ENCODE results near the gene CLCN7. TPM values are rescaled to one million over a fixed set of nuclear protein-coding genes. Genes with fewer than 3 reads are reported as not detected.

Gene CLCN7
- polyA plus RNA-seq, 1 donor from 2014 or later = 40.9 TPM

DNA sequence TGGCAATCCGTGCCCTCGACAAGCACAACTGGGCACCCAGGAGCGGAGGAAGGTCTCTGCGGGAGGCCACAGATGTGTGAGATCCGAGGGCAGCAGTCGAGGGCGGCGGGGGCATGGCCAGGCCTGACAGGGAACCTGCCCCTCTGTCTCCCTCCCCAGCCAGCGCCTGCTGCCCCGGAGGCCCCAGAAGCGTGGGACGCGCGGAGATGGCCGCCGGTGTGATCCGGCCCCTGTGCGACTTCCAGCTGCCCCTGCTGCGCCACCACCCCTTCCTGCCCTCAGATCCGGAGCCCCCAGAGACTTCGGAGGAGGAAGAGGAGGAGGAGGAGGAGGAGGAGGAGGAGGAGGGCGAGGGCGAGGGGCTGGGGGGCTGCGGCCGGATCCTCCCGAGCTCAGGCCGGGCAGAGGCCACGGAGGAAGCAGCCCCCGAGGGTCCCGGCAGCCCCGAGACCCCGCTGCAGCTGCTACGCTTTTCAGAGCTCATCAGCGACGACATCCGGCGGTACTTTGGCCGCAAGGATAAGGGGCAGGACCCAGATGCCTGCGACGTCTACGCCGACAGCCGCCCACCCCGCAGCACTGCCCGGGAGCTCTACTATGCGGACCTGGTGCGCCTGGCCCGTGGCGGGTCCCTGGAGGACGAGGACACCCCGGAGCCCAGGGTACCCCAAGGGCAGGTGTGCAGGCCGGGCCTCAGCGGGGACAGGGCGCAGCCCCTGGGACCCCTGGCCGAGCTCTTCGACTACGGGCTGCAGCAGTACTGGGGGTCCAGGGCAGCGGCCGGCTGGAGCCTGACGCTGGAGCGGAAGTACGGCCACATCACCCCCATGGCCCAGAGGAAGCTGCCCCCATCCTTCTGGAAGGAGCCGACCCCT lies 42.2 kb downstream of the CLCN7 start:
- H3K27me3 ChIP-seq (ENCODE audit: insufficient read depth, low read depth, low read length) = no peaks in the 10 kb centered on the region
- no peaks in the 10 kb centered on the region for H3K9me3 ChIP-seq (ENCODE audit: low read length)
- H3K9ac ChIP-seq (ENCODE audit: low read length) = no peak overlapping the region
- H3F3A ChIP-seq (ENCODE audit: insufficient read depth, low read length, poor library complexity, severe bottlenecking) = no peaks in the 10 kb centered on the region
- no peak overlapping the region for H2AFZ ChIP-seq (ENCODE audit: low read depth, low read length)
- H3K9me2 ChIP-seq (ENCODE audit: insufficient read depth, low read length) = no peaks in the 10 kb centered on the region
- no peaks in the 10 kb centered on the region for H4K20me1 ChIP-seq (ENCODE audit: insufficient read depth)
- no peak overlapping the region for H3K4me2 ChIP-seq (ENCODE audit: low read length)
- no peak overlapping the region for H3K4me3 ChIP-seq (ENCODE audit: low read length)
- H3K27ac ChIP-seq (ENCODE audit: low read length) = no peak overlapping the region
- TF ChIP-seq, protein P1, sequence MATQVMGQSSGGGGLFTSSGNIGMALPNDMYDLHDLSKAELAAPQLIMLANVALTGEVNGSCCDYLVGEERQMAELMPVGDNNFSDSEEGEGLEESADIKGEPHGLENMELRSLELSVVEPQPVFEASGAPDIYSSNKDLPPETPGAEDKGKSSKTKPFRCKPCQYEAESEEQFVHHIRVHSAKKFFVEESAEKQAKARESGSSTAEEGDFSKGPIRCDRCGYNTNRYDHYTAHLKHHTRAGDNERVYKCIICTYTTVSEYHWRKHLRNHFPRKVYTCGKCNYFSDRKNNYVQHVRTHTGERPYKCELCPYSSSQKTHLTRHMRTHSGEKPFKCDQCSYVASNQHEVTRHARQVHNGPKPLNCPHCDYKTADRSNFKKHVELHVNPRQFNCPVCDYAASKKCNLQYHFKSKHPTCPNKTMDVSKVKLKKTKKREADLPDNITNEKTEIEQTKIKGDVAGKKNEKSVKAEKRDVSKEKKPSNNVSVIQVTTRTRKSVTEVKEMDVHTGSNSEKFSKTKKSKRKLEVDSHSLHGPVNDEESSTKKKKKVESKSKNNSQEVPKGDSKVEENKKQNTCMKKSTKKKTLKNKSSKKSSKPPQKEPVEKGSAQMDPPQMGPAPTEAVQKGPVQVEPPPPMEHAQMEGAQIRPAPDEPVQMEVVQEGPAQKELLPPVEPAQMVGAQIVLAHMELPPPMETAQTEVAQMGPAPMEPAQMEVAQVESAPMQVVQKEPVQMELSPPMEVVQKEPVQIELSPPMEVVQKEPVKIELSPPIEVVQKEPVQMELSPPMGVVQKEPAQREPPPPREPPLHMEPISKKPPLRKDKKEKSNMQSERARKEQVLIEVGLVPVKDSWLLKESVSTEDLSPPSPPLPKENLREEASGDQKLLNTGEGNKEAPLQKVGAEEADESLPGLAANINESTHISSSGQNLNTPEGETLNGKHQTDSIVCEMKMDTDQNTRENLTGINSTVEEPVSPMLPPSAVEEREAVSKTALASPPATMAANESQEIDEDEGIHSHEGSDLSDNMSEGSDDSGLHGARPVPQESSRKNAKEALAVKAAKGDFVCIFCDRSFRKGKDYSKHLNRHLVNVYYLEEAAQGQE (IDR thresholded peaks at IDR 0.05; ENCODE audit: borderline replicate concordance) = no peak
- TF ChIP-seq SMC3 (conservative IDR thresholded peaks at IDR 0.05; ENCODE audit: poor library complexity) (no peak), MXI1 (conservative IDR thresholded peaks at IDR 0.05; ENCODE audit: poor library complexity, severe bottlenecking) (no peak), EZH2 (IDR thresholded peaks at IDR 0.05; ENCODE audit: borderline replicate concordance, insufficient read depth, low read length, poor library complexity, severe bottlenecking) (no peak), TAF1 (IDR thresholded peaks at IDR 0.05; ENCODE audit: low read depth) (no peak), POLR2AphosphoS5 (IDR thresholded peaks at IDR 0.05) (no peak), EP300 (conservative IDR thresholded peaks at IDR 0.05; ENCODE audit: poor library complexity, severe bottlenecking) (no peak), RAD21 (conservative IDR thresholded peaks at IDR 0.05) (no peak)
- TF ChIP-seq, protein P2, sequence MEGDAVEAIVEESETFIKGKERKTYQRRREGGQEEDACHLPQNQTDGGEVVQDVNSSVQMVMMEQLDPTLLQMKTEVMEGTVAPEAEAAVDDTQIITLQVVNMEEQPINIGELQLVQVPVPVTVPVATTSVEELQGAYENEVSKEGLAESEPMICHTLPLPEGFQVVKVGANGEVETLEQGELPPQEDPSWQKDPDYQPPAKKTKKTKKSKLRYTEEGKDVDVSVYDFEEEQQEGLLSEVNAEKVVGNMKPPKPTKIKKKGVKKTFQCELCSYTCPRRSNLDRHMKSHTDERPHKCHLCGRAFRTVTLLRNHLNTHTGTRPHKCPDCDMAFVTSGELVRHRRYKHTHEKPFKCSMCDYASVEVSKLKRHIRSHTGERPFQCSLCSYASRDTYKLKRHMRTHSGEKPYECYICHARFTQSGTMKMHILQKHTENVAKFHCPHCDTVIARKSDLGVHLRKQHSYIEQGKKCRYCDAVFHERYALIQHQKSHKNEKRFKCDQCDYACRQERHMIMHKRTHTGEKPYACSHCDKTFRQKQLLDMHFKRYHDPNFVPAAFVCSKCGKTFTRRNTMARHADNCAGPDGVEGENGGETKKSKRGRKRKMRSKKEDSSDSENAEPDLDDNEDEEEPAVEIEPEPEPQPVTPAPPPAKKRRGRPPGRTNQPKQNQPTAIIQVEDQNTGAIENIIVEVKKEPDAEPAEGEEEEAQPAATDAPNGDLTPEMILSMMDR (IDR thresholded peaks at IDR 0.05; ENCODE audit: poor library complexity, severe bottlenecking) = no peak
- H3K36me3 ChIP-seq (ENCODE audit: insufficient read depth, low read length) = no peaks in the 10 kb centered on the region
- H3K79me2 ChIP-seq (replicated peaks; ENCODE audit: insufficient read depth, low read length) = no peaks in the 10 kb centered on the region

DNA sequence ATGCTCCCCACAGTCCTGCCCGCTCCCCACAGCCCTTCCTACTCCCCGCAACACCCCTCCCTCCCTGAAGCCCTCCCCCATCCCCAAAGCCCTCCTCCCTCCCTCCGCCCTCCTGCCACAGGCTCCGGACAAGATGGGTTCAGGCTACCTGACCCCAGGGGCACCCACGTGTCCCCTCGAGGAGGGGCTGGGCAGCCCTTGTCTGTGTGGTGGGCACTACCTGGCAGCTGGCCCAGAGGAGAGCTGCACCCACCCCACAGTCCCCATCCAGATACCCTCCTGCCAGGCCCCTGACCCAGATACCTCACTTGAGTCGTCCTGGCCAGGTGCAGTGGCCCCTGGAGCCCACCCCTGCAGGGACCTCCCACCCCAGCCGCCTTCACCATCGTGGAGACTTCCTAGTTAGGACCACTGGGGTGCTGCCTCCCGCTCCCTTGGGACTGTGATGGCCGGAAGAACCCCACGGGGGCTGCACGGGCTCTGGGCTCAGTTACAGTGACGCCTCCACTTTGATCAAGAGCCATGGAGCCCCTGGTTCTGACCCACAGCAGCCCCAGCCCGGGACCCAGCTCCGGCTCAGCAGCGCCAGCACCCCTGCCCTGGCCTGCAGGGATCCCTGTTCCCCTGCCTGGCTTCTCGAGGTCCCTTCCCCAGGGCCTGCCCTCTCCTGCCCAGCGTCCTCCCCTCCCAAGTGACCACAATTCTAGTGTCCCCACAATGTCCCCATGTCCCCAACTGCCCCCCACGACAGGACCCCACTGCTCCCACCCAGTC lies 43.1 kb downstream of the CLCN7 start:
- Histone ChIP-seq H3K9me3 (ENCODE audit: low read length) (no peaks in the 10 kb centered on the region), H3K9ac (ENCODE audit: low read length) (no peak overlapping the region), H2AFZ (ENCODE audit: low read depth, low read length) (no peak overlapping the region), H3K79me2 (replicated peaks; ENCODE audit: insufficient read depth, low read length) (no peaks in the 10 kb centered on the region), H3K36me3 (ENCODE audit: insufficient read depth, low read length) (no peaks in the 10 kb centered on the region), H3K4me3 (ENCODE audit: low read length) (no peak overlapping the region), H3K4me2 (ENCODE audit: low read length) (no peak overlapping the region), H3K9me2 (ENCODE audit: insufficient read depth, low read length) (no peaks in the 10 kb centered on the region), H4K20me1 (ENCODE audit: insufficient read depth) (no peaks in the 10 kb centered on the region), H3F3A (ENCODE audit: insufficient read depth, low read length, poor library complexity, severe bottlenecking) (no peaks in the 10 kb centered on the region), H3K27ac (ENCODE audit: low read length) (no peak overlapping the region), H3K27me3 (ENCODE audit: insufficient read depth, low read depth, low read length) (no peaks in the 10 kb centered on the region)
- TF ChIP-seq SMC3 (conservative IDR thresholded peaks at IDR 0.05; ENCODE audit: poor library complexity) (no peak), TAF1 (IDR thresholded peaks at IDR 0.05; ENCODE audit: low read depth) (no peak), EP300 (conservative IDR thresholded peaks at IDR 0.05; ENCODE audit: poor library complexity, severe bottlenecking) (no peak), MXI1 (conservative IDR thresholded peaks at IDR 0.05; ENCODE audit: poor library complexity, severe bottlenecking) (no peak), RAD21 (conservative IDR thresholded peaks at IDR 0.05) (no peak), POLR2AphosphoS5 (IDR thresholded peaks at IDR 0.05) (no peak), EZH2 (IDR thresholded peaks at IDR 0.05; ENCODE audit: borderline replicate concordance, insufficient read depth, low read length, poor library complexity, severe bottlenecking) (no peak)
- TF ChIP-seq, protein P1 (IDR thresholded peaks at IDR 0.05; ENCODE audit: borderline replicate concordance) = no peak
- TF ChIP-seq, protein P2 (IDR thresholded peaks at IDR 0.05; ENCODE audit: poor library complexity, severe bottlenecking) = no peak
